Astrocyte (in vitro differentiated cells and primary cell): Measurements from ENCODE around the gene KNDC1. TPM values are rescaled to one million over a fixed set of nuclear protein-coding genes. Genes with fewer than 3 reads are reported as not detected.

Experiments
- DNase-seq: peaks from one replicate; pipeline ENCODE4 v3.0.0-alpha.2; 2010; ENCODE audit warnings: low read depth
- FAIRE-seq: peaks from 2 replicates; lab custom pipeline; 2011; peaks lifted over from hg19 to GRCh38; lab: Jason Lieb, UNC
- H2AFZ ChIP-seq: 2 replicates; pipeline ENCODE4 v1.6.0; 2012; ENCODE audit warnings: low read depth, low read length, inconsistent platforms
- H3K27ac ChIP-seq: 2 replicates; pipeline ENCODE4 v1.5.1; 2011; ENCODE audit warnings: low read depth, low read length, inconsistent platforms
- H3K27me3 ChIP-seq: 2 replicates; pipeline ENCODE4 v1.6.0; 2011; ENCODE audit warnings: low read length, inconsistent platforms; ENCODE audit not compliant: insufficient read depth
- H3K36me3 ChIP-seq: 2 replicates; pipeline ENCODE4 v1.5.1; 2011; ENCODE audit warnings: low read length, inconsistent platforms; ENCODE audit not compliant: insufficient read depth
- H3K4me1 ChIP-seq: 2 replicates; pipeline ENCODE4 v1.5.1; 2011; ENCODE audit warnings: low read length, inconsistent platforms; ENCODE audit not compliant: insufficient read depth
- H3K4me2 ChIP-seq: 2 replicates; pipeline ENCODE4 v1.6.0; 2012; ENCODE audit warnings: low read length, inconsistent platforms
- H3K4me3 ChIP-seq: 2 replicates; pipeline ENCODE4 v1.5.1; 2011; ENCODE audit warnings: low read depth, mild to moderate bottlenecking, low read length, inconsistent platforms; ENCODE audit not compliant: insufficient read depth
- H3K79me2 ChIP-seq: 2 replicates; pipeline ENCODE4 v1.6.0; 2012; ENCODE audit warnings: mild to moderate bottlenecking, low read length, inconsistent platforms; ENCODE audit not compliant: insufficient read depth
- H3K9ac ChIP-seq: 2 replicates; pipeline ENCODE4 v1.6.0; 2012; ENCODE audit warnings: mild to moderate bottlenecking, low read length, inconsistent platforms
- H3K9me3 ChIP-seq: 2 replicates; pipeline ENCODE4 v1.5.1; 2012; ENCODE audit warnings: low read depth, mild to moderate bottlenecking, low read length, inconsistent platforms; ENCODE audit not compliant: insufficient read depth
- H4K20me1 ChIP-seq: 2 replicates; pipeline ENCODE4 v1.6.0; 2012; ENCODE audit warnings: low read length, inconsistent platforms; ENCODE audit not compliant: insufficient read depth
- H3K27ac Mint-ChIP-seq: one replicate; pipeline ENCODE4 v1.8.0; 2021; ENCODE audit warnings: mild to moderate bottlenecking, mixed read lengths; ENCODE audit not compliant: unreplicated experiment
- H3K27me3 Mint-ChIP-seq: one replicate; pipeline ENCODE4 v1.8.0; 2021; ENCODE audit warnings: low read depth, mixed read lengths; ENCODE audit not compliant: unreplicated experiment
- H3K36me3 Mint-ChIP-seq: one replicate; pipeline ENCODE4 v1.8.0; 2021; ENCODE audit warnings: low read depth, mixed read lengths; ENCODE audit not compliant: unreplicated experiment
- H3K4me1 Mint-ChIP-seq: one replicate; pipeline ENCODE4 v1.8.0; 2021; ENCODE audit warnings: low read depth, mixed read lengths; ENCODE audit not compliant: unreplicated experiment
- H3K4me3 Mint-ChIP-seq: one replicate; pipeline ENCODE4 v1.8.0; 2021; ENCODE audit warnings: mild to moderate bottlenecking, moderate library complexity, mixed read lengths; ENCODE audit not compliant: unreplicated experiment
- H3K9me3 Mint-ChIP-seq: one replicate; pipeline ENCODE4 v1.8.0; 2021; ENCODE audit warnings: mild to moderate bottlenecking, mixed read lengths; ENCODE audit not compliant: unreplicated experiment
- EZH2 ChIP-seq: IDR thresholded peaks from 2 replicates; pipeline ENCODE4 v1.6.1; 2012; ENCODE audit warnings: mild to moderate bottlenecking, low read length, inconsistent platforms; ENCODE audit not compliant: insufficient read depth
- total RNA-seq: library from RNA; stranded (reverse); gene quantifications from 2 replicates; pipeline ENCODE4 v1.2.1, GENCODE V29; 2021
- TF ChIP-seq, protein P1 (sequence below): IDR thresholded peaks from 2 replicates; pipeline ENCODE4 v1.5.1; 2011; ENCODE audit warnings: low read depth, mild to moderate bottlenecking, inconsistent platforms, low read length, moderate library complexity; ENCODE audit not compliant: insufficient read depth

Gene KNDC1
- total RNA-seq, 1 donor from 2014 or later = 2.6 TPM

DNA sequence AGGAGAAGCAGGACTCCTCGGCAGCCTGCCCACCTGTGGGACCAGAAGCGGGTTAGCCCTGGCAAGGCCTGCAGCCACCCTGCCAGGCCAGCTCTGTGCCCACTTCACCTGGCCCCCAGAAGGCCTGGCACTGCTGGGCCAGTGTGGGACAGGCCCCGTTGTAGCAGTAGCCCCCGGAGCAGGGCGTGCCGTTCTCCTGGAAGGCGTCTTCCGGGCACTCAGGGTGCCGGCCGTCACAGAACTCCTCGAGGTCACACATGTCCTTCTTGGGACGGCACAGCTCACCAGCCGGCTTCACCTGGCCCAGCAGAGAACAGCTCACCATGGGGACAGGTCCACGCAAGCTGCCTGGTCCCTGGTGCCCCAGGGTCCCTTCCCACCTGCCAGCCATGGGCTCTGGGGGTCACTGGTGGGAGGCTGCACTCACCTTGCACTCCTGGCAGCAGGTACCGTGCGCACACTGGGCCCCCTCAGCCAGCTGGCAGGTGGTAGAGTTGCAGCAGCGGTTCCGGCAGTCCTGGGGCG lies 110.8 kb downstream of the KNDC1 start:
- Mint-ChIP-seq H3K27ac (no peak overlapping the region), H3K36me3 (no peaks in the 10 kb centered on the region), H3K9me3 (no peaks in the 10 kb centered on the region), H3K27me3 (peaks cover 6% of the 10 kb centered on the region), H3K4me3 (no peak overlapping the region), H3K4me1 (no peaks in the 10 kb centered on the region)
- no peaks in the 10 kb centered on the region for H3K9me3 ChIP-seq
- no peak for TF ChIP-seq EZH2
- TF ChIP-seq, protein P1, sequence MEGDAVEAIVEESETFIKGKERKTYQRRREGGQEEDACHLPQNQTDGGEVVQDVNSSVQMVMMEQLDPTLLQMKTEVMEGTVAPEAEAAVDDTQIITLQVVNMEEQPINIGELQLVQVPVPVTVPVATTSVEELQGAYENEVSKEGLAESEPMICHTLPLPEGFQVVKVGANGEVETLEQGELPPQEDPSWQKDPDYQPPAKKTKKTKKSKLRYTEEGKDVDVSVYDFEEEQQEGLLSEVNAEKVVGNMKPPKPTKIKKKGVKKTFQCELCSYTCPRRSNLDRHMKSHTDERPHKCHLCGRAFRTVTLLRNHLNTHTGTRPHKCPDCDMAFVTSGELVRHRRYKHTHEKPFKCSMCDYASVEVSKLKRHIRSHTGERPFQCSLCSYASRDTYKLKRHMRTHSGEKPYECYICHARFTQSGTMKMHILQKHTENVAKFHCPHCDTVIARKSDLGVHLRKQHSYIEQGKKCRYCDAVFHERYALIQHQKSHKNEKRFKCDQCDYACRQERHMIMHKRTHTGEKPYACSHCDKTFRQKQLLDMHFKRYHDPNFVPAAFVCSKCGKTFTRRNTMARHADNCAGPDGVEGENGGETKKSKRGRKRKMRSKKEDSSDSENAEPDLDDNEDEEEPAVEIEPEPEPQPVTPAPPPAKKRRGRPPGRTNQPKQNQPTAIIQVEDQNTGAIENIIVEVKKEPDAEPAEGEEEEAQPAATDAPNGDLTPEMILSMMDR = no peak
- H2AFZ ChIP-seq = no peak overlapping the region
- no peak for DNase-seq
- H4K20me1 ChIP-seq = peaks cover 1% of the 10 kb centered on the region
- no peak overlapping the region for H3K9ac ChIP-seq
- peaks cover 1% of the 10 kb centered on the region for H3K27me3 ChIP-seq
- H3K79me2 ChIP-seq = no peaks in the 10 kb centered on the region
- no peak overlapping the region for H3K4me3 ChIP-seq
- H3K27ac ChIP-seq = no peak overlapping the region
- H3K4me2 ChIP-seq = no peak overlapping the region
- no peak for FAIRE-seq
- no peaks in the 10 kb centered on the region for H3K36me3 ChIP-seq
- H3K4me1 ChIP-seq = peaks cover 6% of the 10 kb centered on the region

DNA sequence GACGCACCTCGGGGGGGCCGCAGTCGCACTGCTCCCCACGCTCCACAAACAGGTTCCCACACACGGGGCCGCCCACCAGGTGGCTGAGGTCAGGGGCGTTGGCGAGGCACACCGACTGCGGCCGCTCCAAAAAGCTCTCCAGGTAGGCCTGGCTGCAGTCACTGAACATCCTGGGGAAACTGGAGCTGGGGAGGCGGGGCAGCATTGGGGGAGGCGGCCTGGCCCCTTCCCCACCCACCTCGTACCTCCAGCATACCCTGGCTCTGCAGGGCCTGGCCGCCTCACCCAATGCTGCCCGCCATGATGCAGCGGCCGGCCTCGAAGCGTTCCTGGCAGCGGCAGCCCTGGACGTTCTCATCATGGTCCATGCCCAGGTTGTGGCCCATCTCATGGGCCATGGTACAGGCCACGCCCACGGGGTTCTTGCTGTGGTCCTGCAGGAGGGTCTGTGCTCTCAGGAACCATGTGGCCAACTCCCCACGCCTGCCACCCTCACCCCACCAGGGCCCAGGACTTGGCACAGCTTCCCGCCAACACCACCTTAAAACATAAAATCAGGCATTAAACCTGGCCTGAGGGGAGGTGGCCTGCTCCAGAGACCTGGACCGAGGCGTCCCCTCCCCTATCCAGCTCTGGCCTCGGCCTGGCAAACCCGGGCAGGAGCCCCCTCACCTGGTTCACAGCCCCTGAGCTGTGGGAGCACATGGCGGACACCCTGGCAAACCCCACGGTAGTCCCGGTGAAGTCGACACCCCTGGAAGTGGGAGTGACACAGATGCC lies 111.7 kb downstream of the KNDC1 start:
- Histone ChIP-seq H3K4me1 (peaks cover 6% of the 10 kb centered on the region), H3K9ac (no peak overlapping the region)

More for the DNA sequence above, 111.7 kb downstream of the KNDC1 start:
- no peak for FAIRE-seq
- H3K27me3 Mint-ChIP-seq = peaks cover 4% of the 10 kb centered on the region
- Histone ChIP-seq H3K36me3 (no peaks in the 10 kb centered on the region), H3K4me2 (no peak overlapping the region), H2AFZ (no peak overlapping the region), H3K79me2 (no peaks in the 10 kb centered on the region), H3K27ac (no peak overlapping the region), H3K9me3 (no peaks in the 10 kb centered on the region), H3K27me3 (peaks cover 3% of the 10 kb centered on the region), H4K20me1 (peaks cover 5% of the 10 kb centered on the region), H3K4me3 (no peak overlapping the region)
- TF ChIP-seq, protein P1 = no peak
- TF ChIP-seq EZH2 = no peak
- no peaks in the 10 kb centered on the region for H3K4me1 Mint-ChIP-seq
- H3K27ac Mint-ChIP-seq = no peak overlapping the region
- no peak for DNase-seq
- H3K36me3 Mint-ChIP-seq = no peaks in the 10 kb centered on the region
- no peak overlapping the region for H3K4me3 Mint-ChIP-seq
- no peaks in the 10 kb centered on the region for H3K9me3 Mint-ChIP-seq
